D721Med (cell line): ENCODE results near the gene TMEM139.

ENCODE experiments used
- DNase-seq: peaks from one replicate; pipeline ENCODE4 v3.0.0; 2011; ENCODE audit warnings: low spot score; ENCODE audit not compliant: insufficient read length
- FAIRE-seq: peaks from 2 replicates; lab custom pipeline; 2011; peaks lifted over from hg19 to GRCh38; lab: Jason Lieb, UNC
- CTCF ChIP-seq: IDR thresholded peaks from 2 replicates; pipeline ENCODE4 v1.5.1; 2012; ENCODE audit warnings: mild to moderate bottlenecking, control low read depth; ENCODE audit not compliant: insufficient read depth; ENCODE audit errors: missing control alignments

The TMEM139 gene

GRCh38 chr7:143248761-143249354 lies 35.9 kb upstream of the TMEM139 start:
- DNase-seq (no peak), FAIRE-seq (no peak)

GRCh38 chr7:143250199-143250598 lies 34.6 kb upstream of the TMEM139 start:
- FAIRE-seq (no peak), DNase-seq (no peak)
- no peak for TF ChIP-seq CTCF

More at GRCh38 chr7:143248761-143249354, 35.9 kb upstream of the TMEM139 start:
- no peak for TF ChIP-seq CTCF

- no peak for FAIRE-seq
- no peak for TF ChIP-seq CTCF
- DNase-seq = no peak
These were observed 33.9 kb upstream of the TMEM139 start for GRCh38 chr7:143250822-143251221.

- no peak for TF ChIP-seq CTCF
- DNase-seq (no peak), FAIRE-seq (no peak)
These were observed 32.8 kb upstream of the TMEM139 start for GRCh38 chr7:143252006-143252405.

GRCh38 chr7:143255564-143255963 lies 29.2 kb upstream of the TMEM139 start:
- DNase-seq = no peak
- FAIRE-seq = no peak

GRCh38 chr7:143256325-143256724 lies 28.4 kb upstream of the TMEM139 start:
- FAIRE-seq (no peak), DNase-seq (no peak)
- TF ChIP-seq CTCF = no peak

More at GRCh38 chr7:143255564-143255963, 29.2 kb upstream of the TMEM139 start:
- TF ChIP-seq CTCF = no peak

- no peak for TF ChIP-seq CTCF
- DNase-seq = no peak
- no peak for FAIRE-seq
These were observed 27.8 kb upstream of the TMEM139 start for GRCh38 chr7:143256932-143257331.
